Loucy (cell line): ENCODE results near the gene SLX4IP.

Experiments
- CTCF ChIP-seq: fragments of 200-600 bp; sonication (generic); conservative IDR thresholded peaks from 2 replicates; pipeline ENCODE4 v1.5.1; 2014; ENCODE audit warnings: mild to moderate bottlenecking, antibody characterized with exemption, low read length
- EZH2phosphoT487 ChIP-seq: fragments of 200-600 bp; IDR thresholded peaks from 2 replicates; pipeline ENCODE4 v1.6.1; 2018; ENCODE audit warnings: antibody characterized with exemption, mild to moderate bottlenecking, moderate library complexity, borderline replicate concordance

GRCh38 chr20:10670501-10671220, 235.6 kb downstream of the SLX4IP start:
- TF ChIP-seq CTCF (no peak), EZH2phosphoT487 (no peak)
